Measurements from ENCODE around the gene PAX7. TPM values are rescaled to one million over a fixed set of nuclear protein-coding genes. Genes with fewer than 3 reads are reported as not detected.

PAX7 gene
- total and polyA plus RNA-seq, 2 donors (not counting 3 experiments of a cell fraction or from before 2014, with no cell fraction given) = not detected

- intact Hi-C loops (cut with micrococcal nuclease) (no loop called here), dilution Hi-C loops (cut with MboI; ENCODE audit: extremely low pct_ligation_motif_present, low sequenced_read_pairs) (no loop called here)
- ChIA-PET CTCF (no interaction called here), POLR2A (no interaction called here)
- Histone ChIP-seq H3K36me3 (ENCODE audit: control insufficient read depth in 2 of 2, extremely low read depth in 1 of 2, insufficient read depth in 2 of 2, low read length in 2 of 2) (no peaks in the 10 kb centered on the region), H4K20me1 (replicated peaks; ENCODE audit: control insufficient read depth, extremely low read depth, insufficient read depth, low read length) (no peaks in the 10 kb centered on the region), H3K9ac (replicated peaks; ENCODE audit: extremely low read depth, insufficient read depth, low read length) (no peak overlapping the region), H3K4me2 (ENCODE audit: insufficient read depth, low read length) (no peak overlapping the region), H2AFZ (ENCODE audit: low read depth, low read length) (no peak overlapping the region), H3K9me1 (replicated peaks; ENCODE audit: control insufficient read depth, extremely low read depth, insufficient read depth, low read length) (no peaks in the 10 kb centered on the region), H3K4me1 (ENCODE audit: control insufficient read depth, extremely low read depth, insufficient read depth, low read length) (no peaks in the 10 kb centered on the region), H3K79me2 (ENCODE audit: control insufficient read depth, insufficient read depth, low read length) (no peaks in the 10 kb centered on the region), H3K9me3 (replicated peaks; ENCODE audit: control insufficient read depth, insufficient read depth, low read length) (no peaks in the 10 kb centered on the region), H3K4me3 (replicated peaks in 1 of 3; ENCODE audit: insufficient read depth in 1 of 3, low read depth in 1 of 3, low read length in 3 of 3) (no peak overlapping the region), H3K27ac (ENCODE audit: insufficient read depth, low read depth, low read length) (no peak overlapping the region), H3K27me3 (ENCODE audit: control insufficient read depth in 2 of 2, insufficient read depth in 2 of 2, low read length in 2 of 2) (no peaks in the 10 kb centered on the region)
- DNase-seq (ENCODE audit: low read depth, low spot score) (no peak), FAIRE-seq (no peak)
- TF ChIP-seq JUN (IDR thresholded peaks at IDR 0.05; ENCODE audit: borderline replicate concordance, insufficient read depth, insufficient read length, low read depth) (no peak), FOS (IDR thresholded peaks at IDR 0.05; ENCODE audit: borderline replicate concordance, insufficient read depth, low read length) (no peak), POLR2A (IDR thresholded peaks at IDR 0.05; ENCODE audit: low read depth, low read length) (no peak), GATA2 (IDR thresholded peaks at IDR 0.05; ENCODE audit: insufficient read depth, insufficient read length, low read depth, low read length) (no peak), POLR2AphosphoS5 (IDR thresholded peaks at IDR 0.05; ENCODE audit: insufficient read depth, low read depth, low read length) (no peak), EZH2 (IDR thresholded peaks at IDR 0.05; ENCODE audit: borderline replicate concordance, low read depth, low read length, severe bottlenecking) (no peak), CTCF (IDR thresholded peaks at IDR 0.05; ENCODE audit: extremely low read depth in 1 of 2, insufficient read depth in 1 of 2, low read depth in 1 of 2, low read length in 2 of 2) (no peak), MYC (IDR thresholded peaks at IDR 0.05; ENCODE audit: low read depth, low read length) (no peak), MAX (IDR thresholded peaks at IDR 0.05; ENCODE audit: insufficient read depth, insufficient read length) (no peak)
- BruUV-seq (replicated peaks) = no TSS peak
Observed at GRCh38 chr1:18687273-18687672, 56.6 kb downstream of the PAX7 start.
